Measurements from ENCODE around the gene KIAA1191. TPM values are rescaled to one million over a fixed set of nuclear protein-coding genes. Genes with fewer than 3 reads are reported as not detected.

KIAA1191 gene
- total RNA-seq, 4 donors from 2014 or later: 76.3 to 174 (median 84.1) TPM

DNA sequence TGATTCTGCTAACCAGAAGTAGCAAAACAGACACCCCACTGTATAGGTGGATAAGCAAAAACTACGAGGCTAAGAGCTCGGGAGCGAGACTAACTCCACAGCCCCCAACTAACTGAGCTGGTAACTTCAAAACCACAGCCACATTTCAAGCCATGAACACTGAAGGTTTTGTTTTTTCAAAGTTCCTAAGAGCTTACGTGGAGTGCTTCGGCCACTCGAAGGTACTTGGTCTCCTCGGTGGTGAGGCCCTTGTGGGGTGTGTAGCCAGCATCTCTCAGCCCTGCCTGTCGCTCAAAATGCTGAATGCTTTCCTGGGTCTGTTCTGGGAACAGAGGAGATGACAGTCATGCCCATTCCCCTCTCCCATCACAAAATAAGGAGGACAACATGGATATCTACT is 11.1 kb downstream of the KIAA1191 start:
- H3K36me3 ChIP-seq: peaks cover 0 to 91% of the 10 kb centered on the region in 2 donors
- H3K4me3 ChIP-seq: no peak overlapping the region
- in situ Hi-C loops (cut with MboI; ENCODE audit: low sequenced_read_pairs in 4 of 4): no loop called here
- TF ChIP-seq, protein P1, sequence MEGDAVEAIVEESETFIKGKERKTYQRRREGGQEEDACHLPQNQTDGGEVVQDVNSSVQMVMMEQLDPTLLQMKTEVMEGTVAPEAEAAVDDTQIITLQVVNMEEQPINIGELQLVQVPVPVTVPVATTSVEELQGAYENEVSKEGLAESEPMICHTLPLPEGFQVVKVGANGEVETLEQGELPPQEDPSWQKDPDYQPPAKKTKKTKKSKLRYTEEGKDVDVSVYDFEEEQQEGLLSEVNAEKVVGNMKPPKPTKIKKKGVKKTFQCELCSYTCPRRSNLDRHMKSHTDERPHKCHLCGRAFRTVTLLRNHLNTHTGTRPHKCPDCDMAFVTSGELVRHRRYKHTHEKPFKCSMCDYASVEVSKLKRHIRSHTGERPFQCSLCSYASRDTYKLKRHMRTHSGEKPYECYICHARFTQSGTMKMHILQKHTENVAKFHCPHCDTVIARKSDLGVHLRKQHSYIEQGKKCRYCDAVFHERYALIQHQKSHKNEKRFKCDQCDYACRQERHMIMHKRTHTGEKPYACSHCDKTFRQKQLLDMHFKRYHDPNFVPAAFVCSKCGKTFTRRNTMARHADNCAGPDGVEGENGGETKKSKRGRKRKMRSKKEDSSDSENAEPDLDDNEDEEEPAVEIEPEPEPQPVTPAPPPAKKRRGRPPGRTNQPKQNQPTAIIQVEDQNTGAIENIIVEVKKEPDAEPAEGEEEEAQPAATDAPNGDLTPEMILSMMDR (IDR thresholded peaks at IDR 0.05 in 4 of 5, conservative IDR thresholded peaks at IDR 0.05 in 1 of 5): no peak
- no peak for TF ChIP-seq POLR2A (IDR thresholded peaks at IDR 0.05)
- ATAC-seq (no peak), DNase-seq (no peak)
- no peaks in the 10 kb centered on the region for H3K27me3 ChIP-seq
- H3K9me3 ChIP-seq: no peaks in the 10 kb centered on the region
- intact Hi-C loops (cut with DNase I; ENCODE audit: low total_unique reads): no loop called here
- peaks cover 0 to 10% of the 10 kb centered on the region in 2 donors for H3K4me1 ChIP-seq
- H3K27ac ChIP-seq: no peak overlapping the region

DNA sequence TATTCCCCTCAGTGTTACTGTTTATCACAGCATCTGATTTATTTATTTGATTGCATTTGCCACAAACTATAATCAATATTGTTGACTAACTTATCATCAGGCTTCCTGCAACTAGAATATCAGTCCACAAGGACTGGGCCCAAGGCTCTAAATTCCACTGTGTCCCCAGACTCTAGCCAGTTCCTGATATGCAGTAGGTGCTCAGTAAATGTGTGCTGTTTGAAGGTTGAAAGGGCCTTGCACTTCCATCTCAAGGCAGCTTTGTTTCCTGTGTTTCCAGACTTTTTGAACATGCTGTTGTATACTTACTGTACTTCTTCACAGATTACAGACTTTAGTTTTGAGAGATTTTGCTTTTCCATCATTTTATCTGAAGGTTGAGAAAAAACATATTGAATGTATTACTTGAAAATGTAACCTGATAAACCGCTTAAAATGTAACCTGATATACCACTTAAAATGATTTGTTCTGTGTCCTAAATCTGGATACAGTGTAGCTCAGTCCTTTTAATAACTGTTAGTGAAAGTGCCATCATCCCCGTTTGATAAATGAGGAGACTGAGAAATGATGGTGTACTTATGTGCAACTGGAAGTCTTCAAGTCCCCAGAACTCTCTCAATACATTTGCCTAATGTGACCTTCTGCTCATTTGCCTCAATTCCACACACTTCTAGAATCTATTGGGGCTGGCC is 18.7 kb downstream of the KIAA1191 start:
- H3K4me1 ChIP-seq: peaks cover 0 to 16% of the 10 kb centered on the region in 2 donors
- ATAC-seq: peak in 1 of 2 donors; percentile 39
- peaks cover 0 to 37% of the 10 kb centered on the region in 2 donors for H3K36me3 ChIP-seq
- no peak overlapping the region for H3K4me3 ChIP-seq
- H3K9me3 ChIP-seq: no peaks in the 10 kb centered on the region
- intact Hi-C loops (cut with DNase I; ENCODE audit: low total_unique reads) (no loop called here), in situ Hi-C loops (cut with MboI; ENCODE audit: low sequenced_read_pairs in 4 of 4) (no loop called here)
- DNase-seq: no peak
- TF ChIP-seq, protein P1 (IDR thresholded peaks at IDR 0.05 in 4 of 5, conservative IDR thresholded peaks at IDR 0.05 in 1 of 5): no peak
- no peak for TF ChIP-seq POLR2A (IDR thresholded peaks at IDR 0.05)
- no peaks in the 10 kb centered on the region for H3K27me3 ChIP-seq
- no peak overlapping the region for H3K27ac ChIP-seq

DNA sequence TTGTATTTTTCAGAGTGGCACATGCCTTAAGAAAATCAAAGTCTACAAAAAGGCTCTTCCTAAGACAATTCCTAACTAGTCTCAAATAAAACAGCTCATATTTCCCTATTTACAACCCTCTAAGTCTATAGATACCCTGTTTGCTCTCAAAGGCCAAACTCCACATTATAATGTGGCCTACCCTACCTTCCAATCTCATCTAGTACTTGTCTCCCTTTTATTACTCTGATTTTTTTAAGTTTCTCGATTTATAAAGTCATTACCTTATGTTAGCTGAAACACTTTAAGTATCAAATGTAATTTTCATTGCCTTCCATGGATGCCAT is 19.4 kb downstream of the KIAA1191 start:
- no peaks in the 10 kb centered on the region for H3K27me3 ChIP-seq
- in situ Hi-C loops (cut with MboI; ENCODE audit: low sequenced_read_pairs in 4 of 4): no loop called here
- H3K4me1 ChIP-seq: peaks cover 0 to 17% of the 10 kb centered on the region in 2 donors
- intact Hi-C loops (cut with DNase I; ENCODE audit: low total_unique reads): no loop called here
- ATAC-seq: no peak
- DNase-seq: no peak
- H3K27ac ChIP-seq: no peak overlapping the region
- TF ChIP-seq, protein P1 (IDR thresholded peaks at IDR 0.05 in 4 of 5, conservative IDR thresholded peaks at IDR 0.05 in 1 of 5): no peak
- no peak for TF ChIP-seq POLR2A (IDR thresholded peaks at IDR 0.05)
- H3K9me3 ChIP-seq: no peaks in the 10 kb centered on the region
- no peak overlapping the region for H3K4me3 ChIP-seq
- H3K36me3 ChIP-seq: peaks cover 0 to 29% of the 10 kb centered on the region in 2 donors

DNA sequence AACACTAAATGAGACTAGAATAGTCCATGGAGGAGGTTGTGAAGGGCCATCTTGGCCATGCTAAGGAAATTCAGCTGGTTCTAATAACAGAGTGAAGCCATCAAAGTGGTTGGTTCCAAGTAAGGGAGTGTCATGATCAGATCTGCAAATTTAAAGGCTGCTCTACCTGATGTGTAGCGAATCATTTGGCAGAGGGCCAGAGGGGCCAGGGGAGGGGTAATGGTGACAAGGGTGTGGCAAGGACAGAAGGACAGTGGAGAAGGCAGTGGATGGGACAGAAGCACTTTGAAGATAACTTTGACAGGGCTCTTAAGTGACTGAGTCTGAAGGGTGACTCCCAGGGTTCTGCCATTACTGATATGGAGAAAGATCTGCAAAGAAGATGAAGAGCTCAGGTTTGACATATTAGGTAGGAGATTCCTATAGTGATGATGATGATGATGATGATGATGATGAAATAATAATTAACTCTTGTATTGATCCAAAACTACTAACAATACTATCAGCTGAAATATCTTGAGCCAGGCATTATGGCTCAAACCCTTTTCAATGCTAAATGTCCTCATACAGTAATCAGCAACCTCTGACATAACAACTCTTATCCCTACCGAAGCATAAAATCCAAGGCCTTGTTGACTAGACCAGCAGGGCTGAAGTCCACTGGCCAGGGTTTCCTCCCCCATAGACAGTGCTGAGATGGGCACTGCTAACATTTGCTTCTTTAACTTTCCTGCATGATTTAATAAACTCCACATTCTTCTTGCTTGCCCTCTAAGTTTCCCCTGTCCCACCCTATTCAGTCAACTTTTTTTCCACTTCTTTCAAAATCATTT is 20.0 kb downstream of the KIAA1191 start:
- DNase-seq: no peak
- Histone ChIP-seq H3K36me3 (peaks cover 0 to 23% of the 10 kb centered on the region in 2 donors), H3K27me3 (no peaks in the 10 kb centered on the region), H3K9me3 (no peaks in the 10 kb centered on the region), H3K4me1 (peaks cover 0 to 17% of the 10 kb centered on the region in 2 donors), H3K4me3 (no peak overlapping the region), H3K27ac (no peak overlapping the region)
- ATAC-seq: no peak
- TF ChIP-seq, protein P1 (IDR thresholded peaks at IDR 0.05 in 4 of 5, conservative IDR thresholded peaks at IDR 0.05 in 1 of 5): no peak
- TF ChIP-seq POLR2A (IDR thresholded peaks at IDR 0.05): no peak
- intact Hi-C loops (cut with DNase I; ENCODE audit: low total_unique reads): no loop called here
- in situ Hi-C loops (cut with MboI; ENCODE audit: low sequenced_read_pairs in 4 of 4): no loop called here

All from gastrocnemius medialis (tissue), 4 donors.